ENCODE data around the gene GAL3ST2.
A peak's percentile ranks its signal among the peaks of the same experiment; 100 is the strongest.

GAL3ST2 gene

DNA sequence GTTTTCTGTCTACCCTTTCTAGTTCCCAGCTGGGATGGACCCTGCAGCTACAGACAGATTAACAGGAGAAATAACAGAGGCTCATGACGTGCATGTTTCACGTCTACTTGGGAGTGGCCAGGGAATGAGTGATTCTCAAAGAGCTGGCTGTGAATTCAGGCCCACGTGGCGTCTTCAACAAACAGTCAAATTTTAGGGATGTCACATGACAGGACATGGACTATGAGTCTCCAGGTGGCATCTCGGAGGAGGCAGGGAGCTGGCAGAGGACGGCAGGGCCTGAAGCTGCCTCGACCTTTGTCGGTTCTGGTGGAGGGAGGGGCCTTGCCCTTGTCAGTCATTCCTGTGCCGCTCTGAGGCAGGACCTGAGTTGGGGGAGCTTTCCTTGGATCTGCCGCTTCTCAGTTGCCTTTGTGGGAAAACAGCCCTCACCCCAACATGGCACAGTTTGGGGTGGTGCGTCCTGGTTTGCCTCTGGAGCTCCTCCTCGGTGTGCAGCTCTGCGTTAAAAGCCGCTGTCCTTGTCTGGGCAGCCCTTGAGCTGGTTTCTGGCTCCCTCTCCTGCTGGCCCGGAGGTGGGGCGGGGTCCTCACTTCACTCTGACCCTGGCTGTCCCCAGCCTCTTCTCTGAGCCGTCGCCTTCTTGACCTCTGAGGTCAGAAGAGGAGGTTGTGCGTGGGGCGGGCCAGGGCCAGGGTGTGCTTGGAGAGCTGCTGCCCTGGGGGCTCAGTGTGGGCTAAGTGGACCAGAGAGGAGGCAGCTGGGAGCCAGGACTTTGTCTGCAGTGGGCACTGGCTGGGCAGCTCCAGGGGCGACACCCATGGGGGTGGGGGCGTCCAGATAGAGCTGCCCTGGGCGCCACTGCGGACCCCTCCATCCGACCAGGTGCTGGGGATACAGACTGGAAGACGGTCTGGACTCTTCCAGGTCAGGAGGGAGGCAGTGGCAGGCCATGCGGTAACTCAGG lies 12.1 kb upstream of the GAL3ST2 start:
- no peak for DNase-seq (ENCODE audit: insufficient read length, low spot score)
- no peak for TF ChIP-seq POLR2AphosphoS5 (IDR thresholded peaks at IDR 0.05; ENCODE audit: low read depth, low read length)
- FAIRE-seq = no peak

- no peak for TF ChIP-seq PAX5 (IDR thresholded peaks at IDR 0.05; ENCODE audit: insufficient read depth, low read length, severe bottlenecking)
- no peak for TF ChIP-seq POLR2AphosphoS5 (IDR thresholded peaks at IDR 0.05; ENCODE audit: low read depth, low read length)
- TF ChIP-seq POU2F2 (IDR thresholded peaks at IDR 0.05; ENCODE audit: low read depth, low read length) = no peak
- no peak for TF ChIP-seq POLR2A (IDR thresholded peaks at IDR 0.05; ENCODE audit: low read depth, low read length)
- no peak for TF ChIP-seq SPI1 (IDR thresholded peaks at IDR 0.05; ENCODE audit: low read depth, low read length)
- TF ChIP-seq TAF1 (IDR thresholded peaks at IDR 0.05; ENCODE audit: low read depth, low read length) = no peak
- FAIRE-seq (no peak), DNase-seq (ENCODE audit: insufficient read length, low spot score) (peak; percentile 8)
Measured at GRCh38 chr2:241767464-241768250, 9.0 kb upstream of the GAL3ST2 start.

- FAIRE-seq (no peak), DNase-seq (ENCODE audit: insufficient read length, low spot score) (no peak)
- TF ChIP-seq POLR2AphosphoS5 (IDR thresholded peaks at IDR 0.05; ENCODE audit: low read depth, low read length) (no peak), TAF1 (IDR thresholded peaks at IDR 0.05; ENCODE audit: low read depth, low read length) (no peak), PAX5 (IDR thresholded peaks at IDR 0.05; ENCODE audit: insufficient read depth, low read length, severe bottlenecking) (no peak), POU2F2 (IDR thresholded peaks at IDR 0.05; ENCODE audit: low read depth, low read length) (no peak), SPI1 (IDR thresholded peaks at IDR 0.05; ENCODE audit: low read depth, low read length) (no peak), POLR2A (IDR thresholded peaks at IDR 0.05; ENCODE audit: low read depth, low read length) (no peak)
Measured at GRCh38 chr2:241768251-241768711, 8.3 kb upstream of the GAL3ST2 start.

DNA sequence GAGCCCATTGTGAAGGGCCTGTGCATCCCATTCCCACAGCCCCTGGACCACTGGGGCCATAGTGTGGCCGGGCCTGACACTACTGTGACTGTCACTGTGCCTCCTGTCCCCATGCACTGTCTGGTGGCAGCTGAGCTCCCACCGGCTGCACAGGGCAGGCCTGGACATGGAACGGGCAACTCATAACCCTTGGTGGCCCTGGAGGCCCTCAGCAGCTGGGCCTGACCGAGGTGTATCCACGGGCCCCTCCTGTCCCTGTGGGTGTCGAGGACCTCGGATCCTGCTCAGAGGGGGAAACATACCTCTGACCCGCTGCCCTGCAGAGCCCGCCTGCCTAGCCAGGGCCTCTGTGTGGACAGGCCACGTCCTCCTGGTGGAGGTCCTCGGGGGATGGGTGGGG lies 7.8 kb upstream of the GAL3ST2 start:
- TF ChIP-seq POLR2AphosphoS5 (IDR thresholded peaks at IDR 0.05; ENCODE audit: low read depth, low read length) (no peak), POU2F2 (IDR thresholded peaks at IDR 0.05; ENCODE audit: low read depth, low read length) (no peak), SPI1 (IDR thresholded peaks at IDR 0.05; ENCODE audit: low read depth, low read length) (no peak), TAF1 (IDR thresholded peaks at IDR 0.05; ENCODE audit: low read depth, low read length) (no peak), POLR2A (IDR thresholded peaks at IDR 0.05; ENCODE audit: low read depth, low read length) (no peak)
- no peak for FAIRE-seq
- DNase-seq (ENCODE audit: insufficient read length, low spot score) = no peak

GRCh38 chr2:241769819-241770184 lies 6.8 kb upstream of the GAL3ST2 start:
- DNase-seq (ENCODE audit: insufficient read length, low spot score) = no peak
- no peak for FAIRE-seq
- TF ChIP-seq POLR2AphosphoS5 (IDR thresholded peaks at IDR 0.05; ENCODE audit: low read depth, low read length) (no peak), TAF1 (IDR thresholded peaks at IDR 0.05; ENCODE audit: low read depth, low read length) (no peak), POU2F2 (IDR thresholded peaks at IDR 0.05; ENCODE audit: low read depth, low read length) (no peak), SPI1 (IDR thresholded peaks at IDR 0.05; ENCODE audit: low read depth, low read length) (no peak), PAX5 (IDR thresholded peaks at IDR 0.05; ENCODE audit: insufficient read depth, low read length, severe bottlenecking) (no peak), POLR2A (IDR thresholded peaks at IDR 0.05; ENCODE audit: low read depth, low read length) (no peak)

- DNase-seq (ENCODE audit: insufficient read length, low spot score) (no peak), FAIRE-seq (no peak)
- no peak for TF ChIP-seq TAF1 (IDR thresholded peaks at IDR 0.05; ENCODE audit: low read depth, low read length)
- no peak for TF ChIP-seq POLR2A (IDR thresholded peaks at IDR 0.05; ENCODE audit: low read depth, low read length)
- no peak for TF ChIP-seq POLR2AphosphoS5 (IDR thresholded peaks at IDR 0.05; ENCODE audit: low read depth, low read length)
- TF ChIP-seq POU2F2 (IDR thresholded peaks at IDR 0.05; ENCODE audit: low read depth, low read length) = no peak
- TF ChIP-seq PAX5 (IDR thresholded peaks at IDR 0.05; ENCODE audit: insufficient read depth, low read length, severe bottlenecking) = no peak
Measured at GRCh38 chr2:241770185-241770935, 6.3 kb upstream of the GAL3ST2 start.

DNA sequence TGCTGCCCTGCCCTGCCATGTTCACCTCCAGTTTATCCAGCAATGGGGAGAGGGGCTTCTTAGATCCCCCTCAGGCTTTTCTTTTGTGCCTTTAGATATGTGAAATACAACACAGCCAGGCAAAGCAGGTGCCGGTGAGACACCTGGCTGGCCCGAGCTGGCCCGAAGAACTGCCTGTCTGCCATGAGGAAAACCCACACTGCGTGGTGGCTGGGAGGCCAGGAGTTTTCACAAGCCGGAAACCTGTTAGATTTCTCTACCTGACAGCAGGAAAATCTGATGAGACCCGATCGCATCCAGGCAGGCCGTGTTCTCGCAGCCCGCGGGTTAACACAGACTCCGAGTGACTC lies 5.7 kb upstream of the GAL3ST2 start:
- peak; percentile 21 for DNase-seq (ENCODE audit: insufficient read length, low spot score)
- TF ChIP-seq POU2F2 (IDR thresholded peaks at IDR 0.05; ENCODE audit: low read depth, low read length) (no peak), POLR2AphosphoS5 (IDR thresholded peaks at IDR 0.05; ENCODE audit: low read depth, low read length) (no peak)
- FAIRE-seq = no peak

GRCh38 chr2:241771286-241772062 lies 5.1 kb upstream of the GAL3ST2 start:
- TF ChIP-seq TAF1 (IDR thresholded peaks at IDR 0.05; ENCODE audit: low read depth, low read length) (no peak), PAX5 (IDR thresholded peaks at IDR 0.05; ENCODE audit: insufficient read depth, low read length, severe bottlenecking) (no peak), POU2F2 (IDR thresholded peaks at IDR 0.05; ENCODE audit: low read depth, low read length) (no peak), SPI1 (IDR thresholded peaks at IDR 0.05; ENCODE audit: low read depth, low read length) (no peak), POLR2AphosphoS5 (IDR thresholded peaks at IDR 0.05; ENCODE audit: low read depth, low read length) (no peak), POLR2A (IDR thresholded peaks at IDR 0.05; ENCODE audit: low read depth, low read length) (no peak)
- peak; percentile 60 for DNase-seq (ENCODE audit: insufficient read length, low spot score)
- FAIRE-seq = peak; percentile 38

- peak; percentile 85 for FAIRE-seq
- peak; percentile 42 for TF ChIP-seq SPI1 (IDR thresholded peaks at IDR 0.05; ENCODE audit: low read depth, low read length)
- TF ChIP-seq TAF1 (IDR thresholded peaks at IDR 0.05; ENCODE audit: low read depth, low read length) = no peak
- TF ChIP-seq POU2F2 (IDR thresholded peaks at IDR 0.05; ENCODE audit: low read depth, low read length) = no peak
- TF ChIP-seq POLR2AphosphoS5 (IDR thresholded peaks at IDR 0.05; ENCODE audit: low read depth, low read length) = no peak
- no peak for TF ChIP-seq PAX5 (IDR thresholded peaks at IDR 0.05; ENCODE audit: insufficient read depth, low read length, severe bottlenecking)
- DNase-seq (ENCODE audit: insufficient read length, low spot score) = no peak
Measured at GRCh38 chr2:241772063-241772499, 4.5 kb upstream of the GAL3ST2 start.

Data from GM12891 (cell line).